GM18507 (cell line): ENCODE measurements around the gene PFKFB3.
"Not testable (repeated sequence)": the region's sequence is repeated elsewhere in the genome, so short reads cannot be mapped to it uniquely, and the experiment has no call there.

ENCODE experiments used
- DNase-seq: peaks from one replicate; pipeline ENCODE4 v3.0.0; 2011; ENCODE audit warnings: low read depth; ENCODE audit not compliant: insufficient read length; ENCODE audit errors: extremely low spot score
- FAIRE-seq: peaks from 2 replicates; lab custom pipeline; 2011; peaks lifted over from hg19 to GRCh38; lab: Jason Lieb, UNC

The PFKFB3 gene

GRCh38 chr10:6230315-6230714 lies 27.6 kb downstream of the PFKFB3 start:
- FAIRE-seq (no peak), DNase-seq (no peak)

- DNase-seq (no peak), FAIRE-seq (no peak)
Observed at GRCh38 chr10:6231146-6231545, 28.4 kb downstream of the PFKFB3 start.

DNA sequence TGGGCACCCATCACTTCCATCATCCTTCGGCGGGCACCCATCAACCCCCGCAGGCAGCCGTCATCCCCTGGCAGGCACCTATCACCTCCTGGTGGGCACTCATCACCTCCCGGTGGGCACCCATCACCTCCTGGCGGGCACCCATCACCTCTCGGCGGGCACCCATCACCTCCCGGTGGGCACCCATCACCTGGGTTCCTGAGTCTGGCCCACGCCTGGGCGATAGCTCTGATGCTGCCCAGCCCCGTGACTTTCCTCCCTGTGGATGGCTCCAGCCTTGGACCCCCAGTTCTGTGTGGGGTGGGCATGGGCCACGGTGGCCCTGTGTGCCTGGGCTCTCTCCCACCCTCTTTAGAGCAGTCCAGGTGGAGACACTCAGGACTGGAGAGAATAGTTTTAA lies 29.0 kb downstream of the PFKFB3 start:
- DNase-seq = no peak
- FAIRE-seq = no peak

GRCh38 chr10:6232225-6232807 lies 29.6 kb downstream of the PFKFB3 start:
- DNase-seq (no peak), FAIRE-seq (no peak)

- FAIRE-seq (no peak), DNase-seq (no peak)
Observed at GRCh38 chr10:6232846-6233724, 30.4 kb downstream of the PFKFB3 start.

DNA sequence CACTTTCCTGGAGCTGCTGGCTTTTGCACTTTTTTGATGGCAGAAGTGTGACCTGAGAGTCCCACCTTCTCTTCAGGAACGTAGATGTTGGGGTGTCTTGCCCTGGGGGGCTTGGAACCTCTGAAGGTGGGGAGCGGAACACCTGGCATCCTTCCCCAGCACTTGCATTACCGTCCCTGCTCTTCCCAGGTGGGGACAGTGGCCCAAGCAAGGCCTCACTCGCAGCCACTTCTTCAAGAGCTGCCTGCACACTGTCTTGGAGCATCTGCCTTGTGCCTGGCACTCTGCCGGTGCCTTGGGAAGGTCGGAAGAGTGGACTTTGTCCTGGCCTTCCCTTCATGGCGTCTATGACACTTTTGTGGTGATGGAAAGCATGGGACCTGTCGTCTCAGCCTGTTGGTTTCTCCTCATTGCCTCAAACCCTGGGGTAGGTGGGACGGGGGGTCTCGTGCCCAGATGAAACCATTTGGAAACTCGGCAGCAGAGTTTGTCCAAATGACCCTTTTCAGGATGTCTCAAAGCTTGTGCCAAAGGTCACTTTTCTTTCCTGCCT lies 31.1 kb downstream of the PFKFB3 start:
- FAIRE-seq = no peak

DNA sequence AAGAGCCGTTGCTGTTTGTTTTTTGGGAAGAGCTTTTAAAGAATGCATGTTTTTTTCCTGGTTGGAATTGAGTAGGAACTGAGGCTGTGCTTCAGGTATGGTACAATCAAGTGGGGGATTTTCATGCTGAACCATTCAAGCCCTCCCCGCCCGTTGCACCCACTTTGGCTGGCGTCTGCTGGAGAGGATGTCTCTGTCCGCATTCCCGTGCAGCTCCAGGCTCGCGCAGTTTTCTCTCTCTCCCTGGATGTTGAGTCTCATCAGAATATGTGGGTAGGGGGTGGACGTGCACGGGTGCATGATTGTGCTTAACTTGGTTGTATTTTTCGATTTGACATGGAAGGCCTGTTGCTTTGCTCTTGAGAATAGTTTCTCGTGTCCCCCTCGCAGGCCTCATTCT lies 31.6 kb downstream of the PFKFB3 start:
- FAIRE-seq = no peak
- DNase-seq = no peak

More for the DNA sequence above, 31.1 kb downstream of the PFKFB3 start:
- DNase-seq = no peak

DNA sequence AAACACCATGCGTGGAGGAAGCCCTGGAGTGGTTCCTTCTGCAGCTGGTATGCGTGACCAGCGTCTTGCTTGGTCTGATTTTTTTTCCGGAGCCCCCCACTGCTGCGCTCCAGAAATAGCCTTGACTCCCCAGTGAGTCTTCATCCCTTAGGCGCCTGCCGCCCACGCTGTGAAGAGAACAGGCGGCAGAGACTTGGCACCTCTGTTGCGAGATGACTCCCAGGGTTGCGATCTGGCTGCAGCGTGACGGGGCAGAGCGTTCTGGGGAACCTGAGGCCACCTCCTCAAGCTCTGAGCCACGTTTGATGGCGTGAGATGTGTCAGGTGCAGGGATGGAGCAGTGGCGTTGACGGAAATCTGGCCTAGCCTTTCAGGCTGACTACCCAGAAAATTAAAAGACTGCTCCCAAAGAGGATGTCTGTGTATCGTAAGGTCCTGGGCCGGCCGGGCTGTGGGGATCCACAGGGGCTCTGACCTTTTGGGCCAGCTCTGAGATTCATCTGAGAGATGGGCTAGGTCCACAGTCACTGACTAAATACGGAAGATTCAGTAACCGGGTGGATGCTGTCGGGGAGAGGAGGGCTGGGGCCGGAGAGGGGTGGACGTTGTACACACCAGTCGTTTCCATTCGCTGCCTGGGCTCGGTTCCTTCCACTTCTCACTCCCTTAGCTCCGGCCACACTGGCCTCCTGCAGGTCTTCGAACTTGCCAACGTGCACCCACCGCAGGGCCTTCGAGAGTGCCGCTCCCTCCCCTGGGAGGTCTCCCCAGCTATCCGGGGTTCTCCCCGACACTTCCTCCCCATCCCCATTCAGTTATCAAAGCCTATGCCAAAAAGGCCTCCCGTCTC lies 33.8 kb downstream of the PFKFB3 start:
- FAIRE-seq (no peak), DNase-seq (no peak)

GRCh38 chr10:6237199-6237530 lies 34.4 kb downstream of the PFKFB3 start:
- no peak for DNase-seq
- no peak for FAIRE-seq

- not testable (repeated sequence) for DNase-seq, FAIRE-seq
Observed at GRCh38 chr10:6238587-6239212, 36.0 kb downstream of the PFKFB3 start.

GRCh38 chr10:6239213-6239991 lies 36.7 kb downstream of the PFKFB3 start:
- FAIRE-seq (no peak), DNase-seq (no peak)

- FAIRE-seq (no peak), DNase-seq (no peak)
Observed at GRCh38 chr10:6240254-6240653, 37.5 kb downstream of the PFKFB3 start.

- no peak for FAIRE-seq
- DNase-seq = no peak
Observed at GRCh38 chr10:6242089-6242488, 39.4 kb downstream of the PFKFB3 start.

DNA sequence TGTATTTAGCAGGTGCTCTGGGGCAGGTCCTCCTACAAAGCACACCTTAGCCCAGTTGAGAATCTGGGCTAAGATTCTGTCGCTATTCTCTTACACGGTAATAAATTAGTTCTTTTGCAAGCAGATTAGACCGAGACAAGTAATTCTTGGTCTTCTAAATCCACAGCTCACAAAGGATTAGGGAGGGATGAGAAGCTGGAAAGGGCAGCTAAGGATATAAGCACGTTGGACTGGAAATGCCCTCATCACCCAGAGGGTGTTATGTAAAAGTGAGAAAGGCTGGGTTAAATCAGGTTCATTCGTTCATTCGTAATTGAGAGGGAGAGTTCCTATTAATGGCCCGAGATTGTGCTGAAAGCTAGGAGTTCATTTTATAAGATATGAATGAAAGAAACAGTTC lies 41.8 kb downstream of the PFKFB3 start:
- FAIRE-seq = no peak
- DNase-seq = no peak

- DNase-seq (no peak), FAIRE-seq (no peak)
Observed at GRCh38 chr10:6247041-6247712, 44.4 kb downstream of the PFKFB3 start.

- FAIRE-seq, DNase-seq: not testable (repeated sequence)
Observed at GRCh38 chr10:6248908-6249307, 46.2 kb downstream of the PFKFB3 start.

DNA sequence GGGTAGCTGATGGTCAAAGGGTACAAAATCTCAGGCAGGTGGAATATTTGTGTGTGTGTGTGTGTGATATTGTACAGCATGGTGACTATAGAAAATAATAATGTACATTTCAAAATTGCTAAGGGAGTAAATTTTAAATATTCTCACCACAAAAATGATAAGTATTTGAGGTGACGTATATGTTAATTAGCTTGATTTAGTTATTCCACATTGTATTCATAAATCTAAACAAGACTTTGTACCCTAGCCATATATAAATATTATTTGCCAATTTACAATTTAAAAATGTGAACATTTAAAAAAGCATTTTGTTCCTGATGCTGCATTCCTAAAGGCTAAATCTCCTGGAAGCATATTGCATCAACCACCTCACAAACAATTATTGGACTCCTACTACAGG lies 47.0 kb downstream of the PFKFB3 start:
- DNase-seq (no peak), FAIRE-seq (no peak)

DNA sequence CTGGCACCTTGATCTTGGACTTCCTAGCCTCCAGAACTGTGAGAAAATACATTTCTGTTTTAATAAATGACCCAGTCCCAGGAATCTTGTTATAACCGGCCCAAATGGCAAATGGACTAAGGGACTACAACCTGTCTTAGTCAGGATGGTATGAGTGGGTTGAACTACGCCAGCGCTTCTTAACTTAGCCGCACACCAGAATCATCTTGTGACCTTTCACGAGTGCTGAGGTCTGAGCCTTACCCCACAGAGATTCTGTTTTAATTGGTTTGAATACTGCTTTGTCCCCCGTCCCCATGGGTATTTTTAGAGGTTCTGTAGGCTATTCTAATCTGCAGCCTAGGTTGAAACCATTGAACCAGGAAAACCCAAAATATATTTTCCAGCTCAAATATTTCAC lies 48.0 kb downstream of the PFKFB3 start:
- DNase-seq = no peak
- no peak for FAIRE-seq
